OCI-LY1 (cell line): ENCODE results near the gene RAP2C.

ENCODE experiments used
- H2AFZ ChIP-seq: fragments of 200-600 bp; sonication (generic), shearing (Covaris generic); 2 replicates; pipeline ENCODE4 v1.6.0; 2014; ENCODE audit warnings: antibody characterized with exemption, mild to moderate bottlenecking, low read length
- H3F3A ChIP-seq: fragments of 200-600 bp; sonication (generic), shearing (Covaris generic); 2 replicates; pipeline ENCODE4 v1.6.0; 2014; ENCODE audit warnings: mild to moderate bottlenecking, antibody characterized with exemption, low read length, moderate library complexity; ENCODE audit not compliant: insufficient read depth
- H3K27ac ChIP-seq: fragments of 200-600 bp; sonication (generic); 2 replicates; pipeline ENCODE4 v1.5.1; 2014; ENCODE audit warnings: low read length, mixed run types, mild to moderate bottlenecking, low read depth; ENCODE audit not compliant: poor library complexity, severe bottlenecking
- H3K27me3 ChIP-seq: fragments of 200-600 bp; sonication (generic); 2 replicates; pipeline ENCODE4 v1.6.0; 2014; ENCODE audit warnings: antibody characterized with exemption, mild to moderate bottlenecking, low read length, moderate library complexity; ENCODE audit not compliant: insufficient read depth
- H3K36me3 ChIP-seq: fragments of 200-600 bp; sonication (generic); 2 replicates; pipeline ENCODE4 v1.6.1; 2014; ENCODE audit warnings: mild to moderate bottlenecking, antibody characterized with exemption, low read length, moderate library complexity, mixed read lengths; ENCODE audit not compliant: insufficient read depth
- H3K4me1 ChIP-seq: fragments of 200-600 bp; sonication (generic); 2 replicates; pipeline ENCODE4 v1.5.1; 2014; ENCODE audit warnings: mild to moderate bottlenecking, low read length, moderate library complexity; ENCODE audit not compliant: insufficient read depth, severe bottlenecking
- H3K4me2 ChIP-seq: fragments of 200-600 bp; sonication (generic), shearing (Covaris generic); 2 replicates; pipeline ENCODE4 v1.6.1; 2014; ENCODE audit warnings: low read length
- H3K4me3 ChIP-seq: fragments of 200-600 bp; sonication (generic); 2 replicates; pipeline ENCODE4 v1.5.1; 2014; ENCODE audit warnings: low read length, low read depth, mild to moderate bottlenecking, mixed read lengths; ENCODE audit not compliant: poor library complexity, severe bottlenecking
- H3K79me2 ChIP-seq: fragments of 200-600 bp; shearing (Covaris generic); 2 replicates; pipeline ENCODE4 v1.6.1; 2016; ENCODE audit warnings: mixed run types, low read length, mixed read lengths; ENCODE audit not compliant: insufficient read depth
- H3K9ac ChIP-seq: fragments of 200-600 bp; sonication (generic), shearing (Covaris generic); 2 replicates; pipeline ENCODE4 v1.6.1; 2014; ENCODE audit warnings: mild to moderate bottlenecking, low read length, mixed read lengths
- H3K9me2 ChIP-seq: fragments of 200-600 bp; sonication (generic), shearing (Covaris generic); 2 replicates; pipeline ENCODE4 v1.6.1; 2014; ENCODE audit warnings: low read depth, mild to moderate bottlenecking, low read length, mixed read lengths
- H3K9me3 ChIP-seq: fragments of 200-600 bp; shearing (Covaris generic); 2 replicates; pipeline ENCODE4 v1.6.1; 2014; ENCODE audit warnings: low read length, mixed read lengths
- H4K20me1 ChIP-seq: fragments of 200-600 bp; sonication (generic), shearing (Covaris generic); 2 replicates; pipeline ENCODE4 v1.6.0; 2016; ENCODE audit warnings: mild to moderate bottlenecking, low read length; ENCODE audit not compliant: insufficient read depth
- EZH2 ChIP-seq: fragments of 200-600 bp; sonication (generic), shearing (Covaris generic); IDR thresholded peaks from 2 replicates; pipeline ENCODE4 v1.8.0; 2017; ENCODE audit warnings: borderline replicate concordance, mixed run types, mild to moderate bottlenecking, antibody characterized with exemption, low read length, moderate library complexity, mixed read lengths
- TF ChIP-seq, protein P1 (sequence below): fragments of 200-600 bp; sonication (generic), shearing (Covaris generic); IDR thresholded peaks from 2 replicates; pipeline ENCODE4 v1.5.1; 2017; ENCODE audit warnings: mild to moderate bottlenecking, antibody characterized with exemption, low read length, moderate library complexity, mixed read lengths

The RAP2C gene

DNA sequence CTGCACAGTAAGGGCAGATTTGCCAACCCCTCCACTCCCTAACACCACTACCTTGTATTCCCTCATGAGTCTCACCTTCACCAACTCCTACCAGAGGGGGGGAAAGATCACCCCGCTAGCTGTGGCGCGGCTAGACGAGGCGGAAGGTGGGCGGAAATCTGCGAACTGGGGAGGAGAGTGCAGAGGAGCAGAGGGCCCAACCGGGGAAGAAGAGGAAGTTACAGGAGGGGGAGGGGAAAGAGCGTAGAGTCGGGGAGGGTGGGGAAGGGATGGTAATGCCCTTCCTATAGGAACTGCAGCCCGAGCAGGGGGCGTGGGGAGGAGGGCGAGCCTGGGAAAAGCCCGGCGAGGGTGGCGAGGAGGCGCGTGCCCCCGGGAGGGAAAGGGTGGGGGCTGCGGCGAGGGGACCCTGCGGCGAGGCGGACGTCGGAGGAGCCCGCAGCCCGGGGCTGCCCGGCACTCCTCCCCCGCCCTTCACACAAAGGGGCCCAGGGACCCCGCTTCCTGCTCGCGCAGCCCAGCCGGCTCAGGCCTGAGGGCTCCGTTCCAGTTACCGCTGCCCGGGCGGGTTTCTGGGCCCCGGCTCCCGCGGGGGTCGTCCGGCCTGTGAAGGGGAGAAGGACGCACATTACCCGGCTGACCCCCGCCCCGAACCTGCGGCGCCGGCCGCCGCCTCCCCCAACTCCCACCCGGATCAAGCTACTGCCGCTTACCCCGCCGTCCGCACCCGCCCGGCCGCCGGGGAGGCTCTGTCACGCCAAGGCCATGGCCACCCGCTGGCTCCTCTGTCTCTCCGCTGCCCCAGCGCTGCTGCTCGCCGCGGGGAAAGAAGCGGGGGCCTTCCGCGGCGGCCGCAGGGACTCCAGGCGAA is 1.8 kb downstream of the RAP2C start:
- TF ChIP-seq EZH2 = no peak
- TF ChIP-seq, protein P1, sequence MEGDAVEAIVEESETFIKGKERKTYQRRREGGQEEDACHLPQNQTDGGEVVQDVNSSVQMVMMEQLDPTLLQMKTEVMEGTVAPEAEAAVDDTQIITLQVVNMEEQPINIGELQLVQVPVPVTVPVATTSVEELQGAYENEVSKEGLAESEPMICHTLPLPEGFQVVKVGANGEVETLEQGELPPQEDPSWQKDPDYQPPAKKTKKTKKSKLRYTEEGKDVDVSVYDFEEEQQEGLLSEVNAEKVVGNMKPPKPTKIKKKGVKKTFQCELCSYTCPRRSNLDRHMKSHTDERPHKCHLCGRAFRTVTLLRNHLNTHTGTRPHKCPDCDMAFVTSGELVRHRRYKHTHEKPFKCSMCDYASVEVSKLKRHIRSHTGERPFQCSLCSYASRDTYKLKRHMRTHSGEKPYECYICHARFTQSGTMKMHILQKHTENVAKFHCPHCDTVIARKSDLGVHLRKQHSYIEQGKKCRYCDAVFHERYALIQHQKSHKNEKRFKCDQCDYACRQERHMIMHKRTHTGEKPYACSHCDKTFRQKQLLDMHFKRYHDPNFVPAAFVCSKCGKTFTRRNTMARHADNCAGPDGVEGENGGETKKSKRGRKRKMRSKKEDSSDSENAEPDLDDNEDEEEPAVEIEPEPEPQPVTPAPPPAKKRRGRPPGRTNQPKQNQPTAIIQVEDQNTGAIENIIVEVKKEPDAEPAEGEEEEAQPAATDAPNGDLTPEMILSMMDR = no peak
- no peaks in the 10 kb centered on the region for H3K27me3 ChIP-seq

DNA sequence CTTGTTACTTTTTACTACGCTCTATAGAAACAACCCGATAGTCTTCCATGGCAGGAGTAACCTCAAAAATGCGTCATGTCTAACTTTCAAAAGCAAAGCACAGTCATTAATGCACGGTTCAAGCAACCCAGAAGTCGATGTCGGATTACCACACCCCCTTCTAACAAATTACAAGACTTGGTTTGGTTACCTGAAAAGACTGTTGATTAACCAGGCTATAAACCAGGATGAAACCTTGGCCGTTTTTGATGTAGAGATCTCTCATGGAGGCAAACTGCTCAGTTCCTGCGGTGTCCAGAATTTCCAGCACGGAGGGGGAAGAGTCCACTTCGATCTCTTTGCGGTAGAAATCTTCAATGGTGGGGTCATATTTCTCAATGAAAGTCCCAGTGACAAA is 2.4 kb downstream of the RAP2C start:
- H2AFZ ChIP-seq = no peak overlapping the region
- no peaks in the 10 kb centered on the region for H3K9me2 ChIP-seq
- H4K20me1 ChIP-seq = no peaks in the 10 kb centered on the region

More for the DNA sequence above, 1.8 kb downstream of the RAP2C start:
- Histone ChIP-seq H3K79me2 (peaks cover 9% of the 10 kb centered on the region; the same call in 1 of the 2 replicates), H2AFZ (no peak overlapping the region), H3K4me2 (peak overlapping the region; percentile 88), H3K9me2 (no peaks in the 10 kb centered on the region), H3K36me3 (peaks cover 18% of the 10 kb centered on the region), H3F3A (no peaks in the 10 kb centered on the region), H3K9me3 (no peaks in the 10 kb centered on the region), H4K20me1 (no peaks in the 10 kb centered on the region), H3K4me3 (peak overlapping the region; percentile 95), H3K4me1 (peaks cover 30% of the 10 kb centered on the region), H3K9ac (peak overlapping the region; percentile 91), H3K27ac (peak overlapping the region; percentile 81)

DNA sequence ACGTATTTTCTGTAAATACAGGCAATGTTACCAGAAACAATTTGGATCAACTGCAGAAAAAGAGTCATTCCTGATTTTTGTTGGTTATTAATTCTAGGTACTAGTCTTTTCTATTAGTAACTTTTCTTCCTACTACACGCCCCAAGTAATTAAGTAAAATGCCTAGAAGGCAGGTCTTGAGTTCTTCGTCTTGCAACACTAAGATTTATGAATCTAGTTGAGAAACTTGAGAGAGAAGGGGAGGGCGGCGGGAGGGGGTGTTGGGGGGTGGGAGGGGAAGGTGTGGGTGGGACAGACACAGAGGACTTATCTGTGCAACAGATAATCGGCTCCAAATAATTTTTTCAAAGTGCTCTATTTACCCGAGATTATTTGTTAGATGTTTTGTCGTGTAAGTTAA is 3.0 kb downstream of the RAP2C start:
- peaks cover 9% of the 10 kb centered on the region; the same call in 1 of the 2 replicates for H3K79me2 ChIP-seq
- peak overlapping the region; percentile 88 for H3K4me2 ChIP-seq
- H3K27me3 ChIP-seq = no peaks in the 10 kb centered on the region
- H3K4me3 ChIP-seq = peak overlapping the region; percentile 95
- no peak for TF ChIP-seq EZH2
- TF ChIP-seq, protein P1 = no peak
- H3K4me1 ChIP-seq = peaks cover 30% of the 10 kb centered on the region
- H3K36me3 ChIP-seq = peaks cover 22% of the 10 kb centered on the region
- no peak overlapping the region; the same call in 1 of the 2 replicates for H3K9ac ChIP-seq
- no peaks in the 10 kb centered on the region for H3K9me2 ChIP-seq
- no peak overlapping the region for H2AFZ ChIP-seq
- no peaks in the 10 kb centered on the region for H3K9me3 ChIP-seq
- H3K27ac ChIP-seq = no peak overlapping the region
- H4K20me1 ChIP-seq = no peaks in the 10 kb centered on the region
- no peaks in the 10 kb centered on the region for H3F3A ChIP-seq

More for the DNA sequence above, 2.4 kb downstream of the RAP2C start:
- Histone ChIP-seq H3K27me3 (no peaks in the 10 kb centered on the region), H3K4me2 (peak overlapping the region; percentile 88), H3K9me3 (no peaks in the 10 kb centered on the region), H3K36me3 (peaks cover 21% of the 10 kb centered on the region), H3K27ac (peak overlapping the region; percentile 81), H3K9ac (peak overlapping the region; percentile 91), H3F3A (no peaks in the 10 kb centered on the region), H3K4me3 (peak overlapping the region; percentile 95), H3K4me1 (peaks cover 30% of the 10 kb centered on the region), H3K79me2 (peaks cover 9% of the 10 kb centered on the region; the same call in 1 of the 2 replicates)
- TF ChIP-seq, protein P1 = no peak
- no peak for TF ChIP-seq EZH2
